Keratinocyte (primary cell): ENCODE data around the gene TLL1. TPM values are rescaled to one million over a fixed set of nuclear protein-coding genes. Genes with fewer than 3 reads are reported as not detected.

ENCODE experiments used
- DNase-seq: peaks from one replicate; pipeline ENCODE4 v3.0.0-alpha.2; 2011; ENCODE audit warnings: low read depth, missing footprints, low spot score
- FAIRE-seq: peaks from 2 replicates; lab custom pipeline; 2011; peaks lifted over from hg19 to GRCh38; lab: Jason Lieb, UNC
- H2AFZ ChIP-seq: 2 replicates; pipeline ENCODE4 v1.6.0; 2012; ENCODE audit warnings: low read length, control low read depth, inconsistent platforms; ENCODE audit not compliant: control insufficient read depth
- H3K27ac ChIP-seq: 2 replicates; pipeline ENCODE4 v1.5.1; 2011; ENCODE audit warnings: low read length; ENCODE audit not compliant: control insufficient read depth, insufficient read depth
- H3K27me3 ChIP-seq: 3 replicates; pipeline ENCODE4 v1.6.0; 2011; ENCODE audit warnings: low read length; ENCODE audit not compliant: control insufficient read depth, insufficient read depth; ENCODE audit errors: extremely low read depth
- H3K36me3 ChIP-seq, 2 experiments: 2 replicates in 1 of 2; 3 replicates in 1 of 2; pipeline ENCODE4 v1.5.1; 2011; ENCODE audit warnings: low read length in 2 of 2, mild to moderate bottlenecking in 1 of 2; ENCODE audit not compliant: control insufficient read depth in 2 of 2, insufficient read depth in 2 of 2; ENCODE audit errors: extremely low read depth in 1 of 2
- H3K4me1 ChIP-seq: 3 replicates; pipeline ENCODE4 v1.5.1; 2011; ENCODE audit warnings: low read length; ENCODE audit not compliant: control insufficient read depth, insufficient read depth; ENCODE audit errors: extremely low read depth
- H3K4me2 ChIP-seq: 3 replicates; pipeline ENCODE4 v1.6.0; 2011; ENCODE audit warnings: low read depth, low read length; ENCODE audit not compliant: control insufficient read depth, insufficient read depth; ENCODE audit errors: extremely low read depth
- H3K4me3 ChIP-seq, 3 experiments: fragments of 200-600 bp in 1 of 3; sonication (generic) in 1 of 3; 2 replicates in 2 of 3; 3 replicates in 1 of 3; pipeline ENCODE4 v1.5.1; 2011 to 2016; ENCODE audit warnings: low read length in 3 of 3, mild to moderate bottlenecking in 3 of 3, control low read depth in 2 of 3, inconsistent platforms in 1 of 3, low read depth in 1 of 3, mixed read lengths in 1 of 3, mixed run types in 1 of 3, moderate library complexity in 1 of 3; ENCODE audit not compliant: control insufficient read depth in 2 of 3, insufficient read depth in 2 of 3; ENCODE audit errors: extremely low read depth in 1 of 3
- H3K79me2 ChIP-seq: 2 replicates; pipeline ENCODE4 v1.6.0; 2012; ENCODE audit warnings: low read length; ENCODE audit not compliant: control insufficient read depth, insufficient read depth
- H3K9ac ChIP-seq: 3 replicates; pipeline ENCODE4 v1.6.0; 2011; ENCODE audit warnings: low read length; ENCODE audit not compliant: control insufficient read depth, insufficient read depth; ENCODE audit errors: extremely low read depth
- H3K9me1 ChIP-seq: 3 replicates; pipeline ENCODE4 v1.6.0; 2011; ENCODE audit warnings: low read length; ENCODE audit not compliant: control insufficient read depth, insufficient read depth; ENCODE audit errors: extremely low read depth
- H3K9me3 ChIP-seq: 2 replicates; pipeline ENCODE4 v1.5.1; 2012; ENCODE audit warnings: low read depth, low read length; ENCODE audit not compliant: control insufficient read depth
- H4K20me1 ChIP-seq: 3 replicates; pipeline ENCODE4 v1.6.0; 2011; ENCODE audit warnings: low read length; ENCODE audit not compliant: control insufficient read depth, insufficient read depth; ENCODE audit errors: extremely low read depth
- EZH2 ChIP-seq: IDR thresholded peaks from one replicate; pipeline ENCODE4 v1.6.1; 2012; ENCODE audit warnings: inconsistent platforms, mild to moderate bottlenecking, low read length, moderate library complexity
- dilution Hi-C: fragments of 300-500 bp; cut with MboI; formaldehyde crosslinking; loops from one replicate; pipeline ENCODE4 v1.7.0; 2020; ENCODE audit warnings: low sequenced_read_pairs; ENCODE audit not compliant: extremely low pct_ligation_motif_present
- polyA plus RNA-seq, 5 experiments: library from polyadenylated mRNA; depleted of rRNA in 3 of 5; stranded (reverse) in 3 of 5; stranded (forward) in 1 of 5; unstranded in 1 of 5; fragments of >200 nt; gene quantifications; 1 replicate in 1 of 5; 2 replicates in 3 of 5; 3 replicates in 1 of 5; pipeline versions ENCODE4 v1.2.1 to v1.2.3, GENCODE V29; 2011 to 2012; ENCODE audit warnings: missing spikeins in 2 of 5, low read depth in 1 of 5, low replicate concordance in 1 of 5
- TF ChIP-seq, protein P1 (sequence below), 3 experiments: IDR thresholded peaks in 1 of 3; conservative IDR thresholded peaks in 1 of 3; optimal IDR thresholded peaks in 1 of 3; 2 replicates in 2 of 3; 3 replicates in 1 of 3; pipeline versions ENCODE3 to v1.5.1; 2011; ENCODE audit warnings: low read length in 3 of 3, mild to moderate bottlenecking in 3 of 3, moderate library complexity in 2 of 3, control low read depth in 1 of 3, inconsistent platforms in 1 of 3; ENCODE audit not compliant: insufficient read depth in 2 of 3; ENCODE audit errors: extremely low read depth in 1 of 3

The TLL1 gene
- polyA plus RNA-seq, 1 donor (not counting 4 experiments of a cell fraction or from before 2014, with no cell fraction given): 1.5 TPM

DNA sequence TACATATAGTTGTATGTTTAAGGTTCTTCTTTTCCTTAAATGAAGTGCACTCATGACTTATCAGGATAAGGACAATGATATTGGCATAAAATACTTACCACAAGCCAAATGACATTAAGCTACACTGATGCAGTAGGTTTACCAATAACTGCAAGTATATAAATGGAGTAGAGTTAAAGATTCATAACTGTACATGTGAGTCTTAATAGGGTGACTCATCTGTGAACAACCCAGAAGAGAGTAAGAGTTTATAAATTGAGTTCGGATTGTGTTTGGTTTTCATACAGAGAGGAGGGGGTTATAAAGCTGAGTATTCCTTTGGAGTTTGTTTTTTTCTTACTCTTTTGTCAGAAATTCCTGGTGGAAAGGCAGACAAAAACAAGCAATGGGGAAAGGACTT is 144.8 kb downstream of the TLL1 start:
- FAIRE-seq (no peak), DNase-seq (no peak)
- Histone ChIP-seq H3K9ac (no peak overlapping the region), H3K79me2 (no peaks in the 10 kb centered on the region), H2AFZ (no peak overlapping the region), H3K27ac (no peak overlapping the region), H3K36me3 (no peaks in the 10 kb centered on the region), H3K27me3 (no peaks in the 10 kb centered on the region), H3K4me3 (no peak overlapping the region), H4K20me1 (no peaks in the 10 kb centered on the region), H3K9me1 (no peaks in the 10 kb centered on the region), H3K4me2 (no peak overlapping the region), H3K4me1 (peaks cover 17% of the 10 kb centered on the region), H3K9me3 (no peaks in the 10 kb centered on the region)
- TF ChIP-seq, protein P1, sequence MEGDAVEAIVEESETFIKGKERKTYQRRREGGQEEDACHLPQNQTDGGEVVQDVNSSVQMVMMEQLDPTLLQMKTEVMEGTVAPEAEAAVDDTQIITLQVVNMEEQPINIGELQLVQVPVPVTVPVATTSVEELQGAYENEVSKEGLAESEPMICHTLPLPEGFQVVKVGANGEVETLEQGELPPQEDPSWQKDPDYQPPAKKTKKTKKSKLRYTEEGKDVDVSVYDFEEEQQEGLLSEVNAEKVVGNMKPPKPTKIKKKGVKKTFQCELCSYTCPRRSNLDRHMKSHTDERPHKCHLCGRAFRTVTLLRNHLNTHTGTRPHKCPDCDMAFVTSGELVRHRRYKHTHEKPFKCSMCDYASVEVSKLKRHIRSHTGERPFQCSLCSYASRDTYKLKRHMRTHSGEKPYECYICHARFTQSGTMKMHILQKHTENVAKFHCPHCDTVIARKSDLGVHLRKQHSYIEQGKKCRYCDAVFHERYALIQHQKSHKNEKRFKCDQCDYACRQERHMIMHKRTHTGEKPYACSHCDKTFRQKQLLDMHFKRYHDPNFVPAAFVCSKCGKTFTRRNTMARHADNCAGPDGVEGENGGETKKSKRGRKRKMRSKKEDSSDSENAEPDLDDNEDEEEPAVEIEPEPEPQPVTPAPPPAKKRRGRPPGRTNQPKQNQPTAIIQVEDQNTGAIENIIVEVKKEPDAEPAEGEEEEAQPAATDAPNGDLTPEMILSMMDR (optimal IDR thresholded peaks at IDR 0.05 in 1 of 3, IDR thresholded peaks at IDR 0.05 in 1 of 3, conservative IDR thresholded peaks at IDR 0.05 in 1 of 3; ENCODE audit: extremely low read depth in 1 of 3, insufficient read depth in 2 of 3, low read length in 3 of 3): no peak
- TF ChIP-seq EZH2: no peak
- dilution Hi-C loops: no loop called here

DNA sequence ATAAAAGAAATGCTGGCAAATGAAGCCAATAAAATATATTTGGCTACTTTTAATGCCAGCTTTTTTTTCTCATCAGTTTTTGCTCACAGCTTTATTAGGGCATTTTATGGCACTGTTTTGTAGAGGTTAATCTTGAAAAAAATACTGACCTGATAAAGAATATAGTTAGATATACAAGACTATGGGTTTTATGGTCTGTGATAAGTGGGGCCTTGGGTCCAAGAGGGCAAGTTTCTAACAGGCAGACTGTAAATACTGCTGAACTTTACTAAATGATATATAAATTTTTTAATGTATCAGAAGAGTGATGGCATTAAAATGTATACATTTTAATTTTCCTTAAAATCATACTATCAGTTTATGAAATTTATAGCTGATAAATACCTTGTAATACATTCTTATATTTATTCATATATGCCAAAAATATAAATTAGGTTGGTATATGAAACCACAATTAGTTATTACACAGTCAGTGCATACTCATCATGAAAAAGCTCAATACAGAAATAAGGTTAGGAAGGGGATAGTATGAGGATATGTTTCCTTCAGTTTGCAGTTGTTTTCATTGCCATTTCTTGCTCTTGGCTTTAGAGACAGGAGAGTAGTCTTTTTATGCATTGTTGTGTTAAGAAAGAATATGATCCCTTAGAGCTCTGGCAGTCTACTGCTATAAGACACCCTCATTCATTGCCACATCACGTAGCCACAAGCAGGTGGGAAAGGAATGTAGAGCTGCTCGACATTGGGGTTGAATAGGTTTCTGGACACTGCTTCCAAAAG is 146.6 kb downstream of the TLL1 start:
- H2AFZ ChIP-seq: no peak overlapping the region

More for the DNA sequence above, 146.6 kb downstream of the TLL1 start:
- Histone ChIP-seq H3K4me2 (no peak overlapping the region), H3K4me1 (peaks cover 2% of the 10 kb centered on the region), H3K9ac (no peak overlapping the region), H3K9me3 (no peaks in the 10 kb centered on the region), H3K4me3 (no peak overlapping the region), H4K20me1 (no peaks in the 10 kb centered on the region), H3K27me3 (no peaks in the 10 kb centered on the region), H3K79me2 (no peaks in the 10 kb centered on the region), H3K9me1 (no peaks in the 10 kb centered on the region), H3K27ac (no peak overlapping the region), H3K36me3 (no peaks in the 10 kb centered on the region)
- DNase-seq (no peak), FAIRE-seq (no peak)
- dilution Hi-C loops: no loop called here
- TF ChIP-seq EZH2: no peak
- TF ChIP-seq, protein P1 (optimal IDR thresholded peaks at IDR 0.05 in 1 of 3, IDR thresholded peaks at IDR 0.05 in 1 of 3, conservative IDR thresholded peaks at IDR 0.05 in 1 of 3; ENCODE audit: extremely low read depth in 1 of 3, insufficient read depth in 2 of 3, low read length in 3 of 3): no peak
